ENCODE results near the gene CEP128.

DNA sequence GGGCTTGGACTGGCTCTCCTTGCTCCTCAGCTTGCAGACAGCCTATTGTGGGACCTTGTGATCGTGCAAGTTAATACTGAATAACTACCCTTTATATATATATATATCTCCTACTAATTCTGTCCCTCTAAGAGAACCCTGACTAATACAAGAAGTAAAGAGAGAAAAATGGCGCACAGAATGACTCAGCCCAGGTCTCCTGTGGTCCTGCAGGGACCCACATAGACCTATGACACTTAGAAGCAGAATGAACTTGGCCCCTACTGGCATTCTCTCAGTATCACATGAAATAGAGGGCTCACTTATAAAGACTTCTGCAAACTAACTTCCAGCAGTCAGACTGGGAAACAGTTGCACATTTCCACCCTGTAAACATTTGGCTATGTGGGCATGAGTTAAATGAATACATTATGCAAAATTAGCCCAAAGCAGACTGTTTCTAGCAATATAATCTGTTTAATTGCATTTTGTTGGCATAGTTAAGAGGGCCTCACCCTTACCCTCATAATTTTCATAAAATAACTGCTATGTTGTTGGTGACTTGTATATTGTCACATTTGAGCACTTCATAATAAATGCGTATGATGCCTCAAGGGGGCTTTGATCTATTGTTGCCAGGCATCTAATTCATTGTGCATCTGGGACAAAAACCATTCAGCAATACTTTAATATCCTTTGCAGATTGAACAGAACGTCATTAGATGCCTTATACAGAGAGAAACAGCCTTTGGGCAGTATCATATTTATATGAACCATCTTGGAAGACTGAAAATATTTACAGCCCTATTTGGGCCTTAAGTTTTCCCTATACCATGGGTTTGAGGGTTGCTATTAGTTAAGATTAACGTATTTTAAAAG is 380.5 kb downstream of the CEP128 start:
- TF ChIP-seq, protein P1, sequence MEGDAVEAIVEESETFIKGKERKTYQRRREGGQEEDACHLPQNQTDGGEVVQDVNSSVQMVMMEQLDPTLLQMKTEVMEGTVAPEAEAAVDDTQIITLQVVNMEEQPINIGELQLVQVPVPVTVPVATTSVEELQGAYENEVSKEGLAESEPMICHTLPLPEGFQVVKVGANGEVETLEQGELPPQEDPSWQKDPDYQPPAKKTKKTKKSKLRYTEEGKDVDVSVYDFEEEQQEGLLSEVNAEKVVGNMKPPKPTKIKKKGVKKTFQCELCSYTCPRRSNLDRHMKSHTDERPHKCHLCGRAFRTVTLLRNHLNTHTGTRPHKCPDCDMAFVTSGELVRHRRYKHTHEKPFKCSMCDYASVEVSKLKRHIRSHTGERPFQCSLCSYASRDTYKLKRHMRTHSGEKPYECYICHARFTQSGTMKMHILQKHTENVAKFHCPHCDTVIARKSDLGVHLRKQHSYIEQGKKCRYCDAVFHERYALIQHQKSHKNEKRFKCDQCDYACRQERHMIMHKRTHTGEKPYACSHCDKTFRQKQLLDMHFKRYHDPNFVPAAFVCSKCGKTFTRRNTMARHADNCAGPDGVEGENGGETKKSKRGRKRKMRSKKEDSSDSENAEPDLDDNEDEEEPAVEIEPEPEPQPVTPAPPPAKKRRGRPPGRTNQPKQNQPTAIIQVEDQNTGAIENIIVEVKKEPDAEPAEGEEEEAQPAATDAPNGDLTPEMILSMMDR (IDR thresholded peaks at IDR 0.05): no peak
- TF ChIP-seq POLR2A (IDR thresholded peaks at IDR 0.05): no peak

Measured in thyroid gland (tissue), 4 donors.